Hepatocyte (in vitro differentiated cells): Measurements from ENCODE around the gene PLOD3. TPM values are rescaled to one million over a fixed set of nuclear protein-coding genes. Genes with fewer than 3 reads are reported as not detected.

Experiments
- DNase-seq: peaks from one replicate; pipeline ENCODE4 v3.0.0-alpha.2; 2016; ENCODE audit warnings: low spot score
- H2AFZ ChIP-seq: fragments of 200-600 bp; sonication (generic); 2 replicates; pipeline ENCODE4 v1.6.0; 2016; ENCODE audit warnings: antibody characterized with exemption, mild to moderate bottlenecking
- H3K27ac ChIP-seq: fragments of 200-600 bp; sonication (generic); 2 replicates; pipeline ENCODE4 v1.5.1; 2016; ENCODE audit warnings: mild to moderate bottlenecking
- H3K27me3 ChIP-seq: fragments of 200-600 bp; sonication (generic); 2 replicates; pipeline ENCODE4 v1.6.1; 2016
- H3K36me3 ChIP-seq: fragments of 200-600 bp; sonication (generic); replicated peaks from 2 replicates; pipeline ENCODE4 v1.5.1; 2016; ENCODE audit warnings: low read depth; ENCODE audit not compliant: insufficient read depth
- H3K4me1 ChIP-seq: fragments of 200-600 bp; sonication (generic); 2 replicates; pipeline ENCODE4 v1.5.1; 2016; ENCODE audit warnings: mild to moderate bottlenecking, moderate library complexity; ENCODE audit not compliant: insufficient read depth
- H3K4me2 ChIP-seq: fragments of 200-600 bp; sonication (generic); 2 replicates; pipeline ENCODE4 v1.6.0; 2016
- H3K4me3 ChIP-seq: fragments of 200-600 bp; sonication (generic); 2 replicates; pipeline ENCODE4 v1.5.1; 2016; ENCODE audit warnings: mild to moderate bottlenecking
- H3K79me2 ChIP-seq: fragments of 200-600 bp; sonication (generic); 2 replicates; pipeline ENCODE4 v1.6.0; 2017; ENCODE audit warnings: mild to moderate bottlenecking
- H3K9me2 ChIP-seq: fragments of 200-600 bp; sonication (generic); replicated peaks from 2 replicates; pipeline ENCODE4 v1.6.0; 2017; ENCODE audit warnings: mild to moderate bottlenecking; ENCODE audit not compliant: insufficient read depth
- H3K9me3 ChIP-seq: fragments of 200-600 bp; sonication (generic); 2 replicates; pipeline ENCODE4 v1.5.1; 2016; ENCODE audit warnings: low read depth, mild to moderate bottlenecking
- H4K20me1 ChIP-seq: fragments of 200-600 bp; sonication (generic); 2 replicates; pipeline ENCODE4 v1.6.0; 2016; ENCODE audit warnings: mild to moderate bottlenecking; ENCODE audit not compliant: insufficient read depth, poor library complexity, severe bottlenecking
- EZH2 ChIP-seq: fragments of 200-600 bp; sonication (generic); IDR thresholded peaks from 2 replicates; pipeline ENCODE4 v1.6.1; 2016; ENCODE audit warnings: antibody characterized with exemption, mild to moderate bottlenecking, borderline replicate concordance
- EZH2phosphoT487 ChIP-seq: fragments of 200-600 bp; sonication (generic); IDR thresholded peaks from one replicate; pipeline ENCODE4 v1.6.1; 2018; ENCODE audit warnings: antibody characterized with exemption, mild to moderate bottlenecking, low read depth, moderate library complexity; ENCODE audit not compliant: unreplicated experiment, severe bottlenecking
- WGBS: methylation state at CpG from one replicate; pipeline ENCODE4 v1.1.6; 2016; ENCODE audit warnings: low lambda C conversion rate; ENCODE audit errors: missing lambda C conversion rate; 5-methylcytosine and 5-hydroxymethylcytosine counted together
- polyA plus RNA-seq: library from polyadenylated mRNA; unstranded; fragments of >200 nt; fragmentation: Nextera tagmentation; extraction: Ambion mirVana; gene quantifications from 2 replicates; pipeline ENCODE4 v1.2.1, GENCODE V29; 2016
- total RNA-seq: library from RNA; depleted of rRNA; stranded (reverse); fragments of >200 nt; gene quantifications from 2 replicates; pipeline ENCODE4 v1.2.3, GENCODE V29; 2014
- TF ChIP-seq, protein P1 (sequence below): fragments of 200-600 bp; sonication (generic); IDR thresholded peaks from 2 replicates; pipeline ENCODE4 v1.5.1; 2016; ENCODE audit warnings: antibody characterized with exemption, mild to moderate bottlenecking; ENCODE audit not compliant: poor library complexity

The PLOD3 gene
- total and polyA plus RNA-seq, 2 experiments from 2014 or later = 37.6 to 127 TPM

DNA sequence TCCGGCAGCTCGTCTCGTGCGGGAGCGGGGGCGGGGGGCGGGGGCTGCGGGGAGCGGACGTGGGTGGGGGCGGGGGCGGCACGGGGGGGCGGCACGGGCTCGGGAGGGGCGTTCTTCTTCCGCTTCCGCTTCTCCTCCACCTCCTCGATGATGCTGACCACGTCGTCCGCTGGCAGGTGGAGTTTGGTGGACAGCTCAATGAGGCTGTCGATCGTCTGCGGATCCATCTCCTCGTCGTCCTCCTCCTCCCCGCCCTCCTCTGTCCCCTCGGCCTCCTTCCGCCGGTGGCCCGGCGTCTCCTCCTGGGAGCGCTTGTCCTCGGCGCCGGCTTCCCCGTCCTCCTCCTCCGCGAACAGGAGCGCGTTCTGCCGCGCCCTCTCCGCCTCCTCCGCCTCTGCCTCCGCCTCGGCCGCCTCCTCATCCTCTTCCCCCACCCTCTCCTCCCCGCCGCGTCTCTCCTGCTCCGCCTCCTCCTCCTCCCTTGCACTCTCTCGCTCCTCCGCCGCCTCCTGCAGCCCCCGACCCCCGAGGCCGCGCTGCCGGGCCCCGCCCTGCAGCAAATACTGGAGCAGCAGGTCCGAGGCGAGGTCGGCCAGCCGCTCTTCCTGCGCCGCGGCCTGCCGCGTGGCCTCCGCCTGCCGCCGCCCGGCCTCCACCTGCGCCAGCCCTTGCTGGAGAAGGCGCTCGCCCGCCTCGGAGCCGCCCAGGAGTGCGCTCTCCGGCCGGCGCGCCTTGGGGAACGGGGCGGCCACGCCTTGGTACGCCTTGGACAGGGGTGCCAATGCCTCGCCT lies 53.9 kb downstream of the PLOD3 start:
- peak overlapping the region; percentile 23 for H3K4me3 ChIP-seq

DNA sequence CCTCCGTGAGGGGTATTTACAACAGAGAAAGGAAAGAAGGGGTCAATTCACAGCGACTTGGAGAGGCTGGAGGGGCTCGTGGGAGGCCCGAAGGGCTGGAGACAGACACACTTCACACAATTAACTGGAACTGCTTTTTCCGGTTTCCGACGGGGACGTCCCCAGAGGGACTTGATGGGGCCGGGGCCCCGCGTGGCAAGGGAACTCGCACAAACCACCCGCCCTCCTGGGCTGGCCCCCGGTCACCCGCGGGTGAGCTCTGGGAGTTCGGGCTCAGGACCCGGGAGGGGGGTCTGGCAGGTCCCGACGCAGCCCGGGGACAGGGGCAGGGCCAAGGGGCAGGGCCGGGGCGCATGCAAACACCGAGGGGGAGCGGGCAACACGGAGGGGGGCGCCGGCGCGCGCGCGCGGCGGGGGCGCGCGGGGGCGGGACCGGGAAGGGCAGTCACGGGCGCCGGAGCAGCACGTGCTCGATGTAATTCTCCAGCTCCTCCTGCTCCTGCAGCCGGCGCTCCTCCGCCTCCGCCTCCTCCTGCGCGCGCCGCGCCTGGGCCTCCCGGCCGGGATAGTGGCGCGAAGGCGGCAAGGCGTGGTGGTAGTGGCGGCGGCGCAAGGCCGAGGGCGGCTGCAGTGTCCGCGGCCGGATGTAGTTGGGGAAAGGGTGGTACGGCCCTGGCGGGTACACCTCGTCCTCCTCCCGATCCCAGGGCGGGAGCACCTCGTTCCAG lies 54.7 kb downstream of the PLOD3 start:
- 2% methylated on average over 44 of the region's 74 CpGs for WGBS
- no peak overlapping the region for H2AFZ ChIP-seq
- TF ChIP-seq, protein P1, sequence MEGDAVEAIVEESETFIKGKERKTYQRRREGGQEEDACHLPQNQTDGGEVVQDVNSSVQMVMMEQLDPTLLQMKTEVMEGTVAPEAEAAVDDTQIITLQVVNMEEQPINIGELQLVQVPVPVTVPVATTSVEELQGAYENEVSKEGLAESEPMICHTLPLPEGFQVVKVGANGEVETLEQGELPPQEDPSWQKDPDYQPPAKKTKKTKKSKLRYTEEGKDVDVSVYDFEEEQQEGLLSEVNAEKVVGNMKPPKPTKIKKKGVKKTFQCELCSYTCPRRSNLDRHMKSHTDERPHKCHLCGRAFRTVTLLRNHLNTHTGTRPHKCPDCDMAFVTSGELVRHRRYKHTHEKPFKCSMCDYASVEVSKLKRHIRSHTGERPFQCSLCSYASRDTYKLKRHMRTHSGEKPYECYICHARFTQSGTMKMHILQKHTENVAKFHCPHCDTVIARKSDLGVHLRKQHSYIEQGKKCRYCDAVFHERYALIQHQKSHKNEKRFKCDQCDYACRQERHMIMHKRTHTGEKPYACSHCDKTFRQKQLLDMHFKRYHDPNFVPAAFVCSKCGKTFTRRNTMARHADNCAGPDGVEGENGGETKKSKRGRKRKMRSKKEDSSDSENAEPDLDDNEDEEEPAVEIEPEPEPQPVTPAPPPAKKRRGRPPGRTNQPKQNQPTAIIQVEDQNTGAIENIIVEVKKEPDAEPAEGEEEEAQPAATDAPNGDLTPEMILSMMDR = no peak
- TF ChIP-seq EZH2 = no peak
- TF ChIP-seq EZH2phosphoT487 = no peak
- DNase-seq = peak; percentile 82
- peak overlapping the region; percentile 74 for H3K4me2 ChIP-seq
- peaks cover 48% of the 10 kb centered on the region for H3K27me3 ChIP-seq
- H3K9me3 ChIP-seq = no peaks in the 10 kb centered on the region
- H3K9me2 ChIP-seq = no peaks in the 10 kb centered on the region
- peak overlapping the region; percentile 23 for H3K4me3 ChIP-seq
- H3K79me2 ChIP-seq = no peaks in the 10 kb centered on the region
- H3K27ac ChIP-seq = peak overlapping the region; percentile 63
- H3K36me3 ChIP-seq = no peaks in the 10 kb centered on the region
- peaks cover 12% of the 10 kb centered on the region for H4K20me1 ChIP-seq
- peaks cover 22% of the 10 kb centered on the region for H3K4me1 ChIP-seq

More for the DNA sequence above, 53.9 kb downstream of the PLOD3 start:
- Histone ChIP-seq H3K4me1 (peaks cover 22% of the 10 kb centered on the region), H3K27me3 (peaks cover 55% of the 10 kb centered on the region), H3K27ac (no peak overlapping the region), H3K79me2 (no peaks in the 10 kb centered on the region), H3K9me3 (no peaks in the 10 kb centered on the region), H4K20me1 (peaks cover 12% of the 10 kb centered on the region), H3K4me2 (peak overlapping the region; percentile 74), H2AFZ (no peak overlapping the region), H3K36me3 (no peaks in the 10 kb centered on the region), H3K9me2 (no peaks in the 10 kb centered on the region)
- 1% methylated on average over 42 of the region's 92 CpGs for WGBS
- no peak for DNase-seq
- TF ChIP-seq, protein P1 = no peak
- TF ChIP-seq EZH2phosphoT487 (no peak), EZH2 (no peak)

DNA sequence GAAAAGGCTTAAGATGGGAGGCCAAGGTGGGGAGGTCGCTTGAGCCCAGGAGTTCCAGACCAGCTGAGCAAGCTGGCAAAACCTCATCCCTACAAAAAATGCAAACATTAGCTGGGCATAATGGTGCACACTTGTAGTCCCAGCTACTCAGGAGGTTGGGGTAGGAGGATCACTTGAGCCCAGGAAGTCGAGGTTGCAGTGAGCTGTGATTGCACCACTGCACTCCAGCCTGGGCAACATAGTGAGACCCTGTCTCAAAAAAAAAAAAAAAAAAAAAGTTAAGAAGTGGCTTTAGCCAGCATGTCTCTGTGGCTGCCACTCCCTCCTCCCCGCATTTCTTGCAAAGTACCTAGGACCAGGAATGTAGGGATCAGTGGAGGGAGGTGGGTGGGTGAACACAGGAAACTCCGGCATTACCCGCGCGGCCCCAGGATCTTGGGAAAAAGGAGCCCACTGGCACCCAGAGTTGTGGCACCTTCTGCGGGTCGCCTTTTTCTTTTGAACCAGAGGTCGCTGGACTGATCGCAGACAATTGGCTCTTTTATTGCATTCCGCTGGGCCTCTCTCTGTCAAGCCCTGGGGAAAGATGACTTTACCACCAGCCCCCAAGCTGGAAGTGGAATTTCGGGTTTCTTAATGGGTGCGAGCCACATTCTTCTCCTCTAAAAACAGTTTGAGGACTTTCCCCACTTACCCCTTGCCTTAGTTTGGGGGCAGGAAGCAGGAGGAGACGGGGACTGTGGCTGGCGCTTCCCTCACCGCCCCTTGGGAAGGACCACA lies 55.5 kb downstream of the PLOD3 start:
- peaks cover 22% of the 10 kb centered on the region for H3K4me1 ChIP-seq
- WGBS = 61% methylated on average over 17 of the region's 17 CpGs
- H4K20me1 ChIP-seq = peaks cover 12% of the 10 kb centered on the region
- no peaks in the 10 kb centered on the region for H3K9me2 ChIP-seq
- no peaks in the 10 kb centered on the region for H3K9me3 ChIP-seq
- peaks cover 39% of the 10 kb centered on the region for H3K27me3 ChIP-seq
- no peak for DNase-seq
- no peak overlapping the region for H3K4me3 ChIP-seq
- no peaks in the 10 kb centered on the region for H3K36me3 ChIP-seq
- H3K79me2 ChIP-seq = no peaks in the 10 kb centered on the region
- peak overlapping the region; percentile 63 for H3K27ac ChIP-seq
- TF ChIP-seq, protein P1 = no peak
- TF ChIP-seq EZH2phosphoT487 (no peak), EZH2 (no peak)
- no peak overlapping the region for H2AFZ ChIP-seq
- H3K4me2 ChIP-seq = peak overlapping the region; percentile 74
